ENCODE data around the gene ARVCF. TPM values are rescaled to one million over a fixed set of nuclear protein-coding genes. Genes with fewer than 3 reads are reported as not detected.

Gene ARVCF
- total and polyA plus RNA-seq, 8 donors: 3.5 to 51.3 (median 13.6) TPM

- intact Hi-C loops (cut with DNase I; ENCODE audit: low total_unique reads): no loop called here
- TF ChIP-seq CTCF (IDR thresholded peaks at IDR 0.05): no peak
- TF ChIP-seq POLR2AphosphoS5 (IDR thresholded peaks at IDR 0.05): no peak
- TF ChIP-seq POLR2A (IDR thresholded peaks at IDR 0.05): no peak
- TF ChIP-seq EP300 (IDR thresholded peaks at IDR 0.05): no peak
- Histone ChIP-seq H3K27me3 (no peaks in the 10 kb centered on the region), H3K9me3 (no peaks in the 10 kb centered on the region), H3K36me3 (peaks cover 12 to 44% (median 32%) of the 10 kb centered on the region in 4 donors), H3K4me1 (peaks cover 8 to 47% (median 27%) of the 10 kb centered on the region in 4 donors), H3K4me3 (no peak overlapping the region), H3K27ac (no peak overlapping the region)
- no peak for DNase-seq
- WGBS, 5 donors: 81 to 95% (median 86%) methylated on average over 5 of the region's 5 CpGs
These were observed 17.5 kb upstream of the ARVCF start for GRCh38 chr22:20034143-20034542.

GRCh38 chr22:20033045-20033706 is 16.6 kb upstream of the ARVCF start:
- 23 to 64% (median 45%) methylated on average over 8 to 14 of the region's 14 CpGs for WGBS, 5 donors
- no peak overlapping the region for H3K4me3 ChIP-seq
- H3K27me3 ChIP-seq: no peaks in the 10 kb centered on the region
- H3K4me1 ChIP-seq: peaks cover 8 to 51% (median 27%) of the 10 kb centered on the region in 4 donors
- peaks cover 9 to 34% (median 23%) of the 10 kb centered on the region in 4 donors for H3K36me3 ChIP-seq
- no peaks in the 10 kb centered on the region for H3K9me3 ChIP-seq
- TF ChIP-seq CTCF (IDR thresholded peaks at IDR 0.05): no peak
- no peak for TF ChIP-seq POLR2A (IDR thresholded peaks at IDR 0.05)
- no peak for TF ChIP-seq POLR2AphosphoS5 (IDR thresholded peaks at IDR 0.05)
- no peak for TF ChIP-seq EP300 (IDR thresholded peaks at IDR 0.05)
- intact Hi-C loops (cut with DNase I; ENCODE audit: low total_unique reads): no loop called here
- H3K27ac ChIP-seq: peak overlapping the region; percentile 23 to 51 (median 38)
- peak in 1 of 2 donors; percentile 63 for DNase-seq

- intact Hi-C loops (cut with DNase I; ENCODE audit: low total_unique reads): no loop called here
- Histone ChIP-seq H3K36me3 (peaks cover 6 to 27% (median 16%) of the 10 kb centered on the region in 4 donors), H3K27ac (peak overlapping the region in 4 of 5 donors; percentile 23 to 47 (median 34)), H3K4me3 (no peak overlapping the region), H3K4me1 (peaks cover 8 to 51% (median 27%) of the 10 kb centered on the region in 4 donors), H3K9me3 (no peaks in the 10 kb centered on the region), H3K27me3 (no peaks in the 10 kb centered on the region)
- peak in 1 of 2 donors; percentile 42 for DNase-seq
- WGBS, 5 donors: 80 to 87% (median 82%) methylated on average over 6 to 7 of the region's 7 CpGs
- TF ChIP-seq POLR2AphosphoS5 (IDR thresholded peaks at IDR 0.05) (no peak), CTCF (IDR thresholded peaks at IDR 0.05) (no peak), EP300 (IDR thresholded peaks at IDR 0.05) (no peak), POLR2A (IDR thresholded peaks at IDR 0.05) (no peak)
These were observed 15.9 kb upstream of the ARVCF start for GRCh38 chr22:20032407-20032991.

- Histone ChIP-seq H3K9me3 (no peaks in the 10 kb centered on the region), H3K27me3 (no peaks in the 10 kb centered on the region), H3K4me3 (no peak overlapping the region), H3K27ac (no peak overlapping the region), H3K36me3 (peaks cover 2 to 21% (median 12%) of the 10 kb centered on the region in 4 donors), H3K4me1 (peaks cover 8 to 51% (median 27%) of the 10 kb centered on the region in 4 donors)
- peak in 1 of 2 donors; percentile 35 for DNase-seq
- WGBS, 5 donors: 80 to 89% (median 84%) methylated on average over 5 to 16 of the region's 16 CpGs
- intact Hi-C loops (cut with DNase I; ENCODE audit: low total_unique reads): no loop called here
- TF ChIP-seq POLR2A (IDR thresholded peaks at IDR 0.05) (no peak), POLR2AphosphoS5 (IDR thresholded peaks at IDR 0.05) (no peak), EP300 (IDR thresholded peaks at IDR 0.05) (no peak), CTCF (IDR thresholded peaks at IDR 0.05) (no peak)
These were observed 15.2 kb upstream of the ARVCF start for GRCh38 chr22:20031732-20032406.
